Measurements from ENCODE around the gene GAREM2.

GAREM2 gene

DNA sequence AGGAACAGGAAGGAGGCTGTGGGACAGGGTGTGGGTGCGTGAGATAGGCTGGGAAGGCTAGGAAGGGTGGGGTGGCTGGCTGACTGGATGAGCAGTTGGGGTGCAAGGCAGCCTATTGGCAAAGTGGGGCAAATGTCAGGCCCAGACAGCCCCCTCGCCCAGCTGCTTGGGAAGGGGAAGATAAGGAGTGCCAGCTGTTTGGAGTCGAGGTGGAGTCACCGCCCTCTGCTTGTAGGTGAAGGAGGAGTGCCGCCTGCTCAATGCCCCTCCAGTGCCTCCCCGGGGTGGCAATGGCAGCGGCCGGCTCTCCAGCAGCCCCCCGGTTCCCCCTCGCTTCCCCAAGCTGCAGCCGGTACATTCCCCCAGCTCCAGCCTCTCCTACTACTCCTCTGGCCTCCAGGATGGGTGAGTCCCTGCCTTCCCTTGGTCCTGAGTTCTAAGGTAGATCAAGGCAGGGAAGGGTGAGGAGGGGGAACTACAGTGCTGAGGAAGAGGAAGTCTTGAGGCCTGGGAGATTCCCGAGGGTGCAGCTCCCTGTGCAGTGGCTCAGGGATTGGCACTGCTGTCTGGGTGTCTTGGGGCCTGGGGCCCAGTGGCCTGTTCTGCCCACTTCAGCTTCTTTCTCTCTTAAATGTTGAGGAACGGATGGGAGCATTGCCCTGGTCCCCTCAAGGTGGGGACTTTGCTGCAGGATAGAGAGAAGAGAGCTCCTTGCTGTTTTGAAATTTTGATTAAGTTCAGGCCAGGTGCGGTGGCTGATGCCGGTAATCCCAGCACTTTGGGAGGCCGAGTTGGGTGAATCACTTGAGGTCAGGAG lies 13.3 kb downstream of the GAREM2 start:
- in situ Hi-C loops (cut with MboI; ENCODE audit: low sequenced_read_pairs), result no loop called here

DNA sequence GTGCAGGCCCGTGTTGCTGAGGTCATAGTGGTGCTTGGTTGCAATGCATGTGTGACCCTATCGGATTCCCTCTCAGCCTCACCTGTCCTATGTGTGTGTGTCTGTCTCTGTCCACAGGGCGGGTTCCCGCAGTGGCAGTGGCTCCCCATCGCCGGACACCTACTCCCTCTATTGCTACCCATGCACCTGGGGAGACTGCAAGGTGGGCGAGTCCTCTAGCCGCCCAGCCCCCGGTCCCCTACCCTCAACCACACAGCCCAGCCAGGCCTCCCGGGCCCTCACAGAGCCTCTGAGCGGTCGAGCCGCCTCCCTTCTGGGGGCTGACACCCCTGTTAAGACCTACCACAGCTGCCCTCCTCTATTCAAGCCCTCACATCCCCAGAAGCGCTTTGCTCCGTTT lies 14.2 kb downstream of the GAREM2 start:
- in situ Hi-C loops (cut with MboI; ENCODE audit: low sequenced_read_pairs), result no loop called here

DNA sequence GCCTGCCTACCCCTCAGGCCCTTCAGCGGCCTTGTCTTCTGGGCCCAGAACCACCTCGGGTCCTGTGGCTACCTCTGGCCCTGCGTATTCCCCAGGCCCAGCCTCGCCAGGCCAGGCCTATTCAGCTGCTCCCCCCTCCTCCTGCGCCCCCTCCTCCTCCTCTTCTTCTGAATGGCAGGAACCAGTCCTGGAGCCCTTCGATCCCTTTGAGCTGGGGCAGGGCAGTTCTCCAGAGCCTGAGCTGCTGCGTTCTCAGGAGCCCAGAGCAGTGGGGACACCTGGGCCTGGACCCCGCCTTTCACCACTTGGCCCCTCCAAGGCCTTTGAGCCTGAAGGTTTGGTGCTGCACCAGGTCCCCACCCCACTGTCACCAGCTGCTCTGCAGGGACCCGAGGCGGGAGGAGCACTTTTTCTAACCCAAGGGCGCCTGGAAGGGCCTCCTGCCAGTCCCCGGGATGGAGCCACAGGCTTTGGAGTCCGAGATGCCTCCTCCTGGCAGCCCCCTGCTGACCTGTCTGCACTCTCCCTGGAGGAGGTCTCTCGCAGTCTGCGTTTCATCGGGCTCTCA lies 14.7 kb downstream of the GAREM2 start:
- in situ Hi-C loops (cut with MboI; ENCODE audit: low sequenced_read_pairs), result no loop called here

GRCh38 chr2:26189123-26189522 lies 16.2 kb downstream of the GAREM2 start:
- in situ Hi-C loops (cut with MboI; ENCODE audit: low sequenced_read_pairs), result no loop called here

DNA sequence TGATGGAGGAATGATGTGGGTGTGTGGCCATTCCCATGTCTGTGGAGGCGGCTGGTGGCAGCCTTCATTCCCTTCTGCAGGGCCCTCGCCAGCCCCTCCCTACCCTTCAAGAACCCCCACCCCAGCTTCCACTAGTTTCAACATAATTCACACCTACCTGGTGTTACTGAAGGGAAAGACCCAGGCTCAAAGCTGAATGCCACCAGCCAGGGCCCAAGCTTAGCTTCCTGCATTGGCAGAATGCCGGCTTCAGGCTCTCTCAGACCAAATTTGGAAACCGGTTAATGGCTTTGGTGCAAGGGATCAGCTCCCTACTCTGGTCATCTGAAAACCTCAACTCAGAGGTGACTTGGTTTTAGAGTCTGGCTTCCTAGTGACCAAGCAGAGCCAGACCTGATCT lies 16.9 kb downstream of the GAREM2 start:
- in situ Hi-C loops (cut with MboI; ENCODE audit: low sequenced_read_pairs), result no loop called here

DNA sequence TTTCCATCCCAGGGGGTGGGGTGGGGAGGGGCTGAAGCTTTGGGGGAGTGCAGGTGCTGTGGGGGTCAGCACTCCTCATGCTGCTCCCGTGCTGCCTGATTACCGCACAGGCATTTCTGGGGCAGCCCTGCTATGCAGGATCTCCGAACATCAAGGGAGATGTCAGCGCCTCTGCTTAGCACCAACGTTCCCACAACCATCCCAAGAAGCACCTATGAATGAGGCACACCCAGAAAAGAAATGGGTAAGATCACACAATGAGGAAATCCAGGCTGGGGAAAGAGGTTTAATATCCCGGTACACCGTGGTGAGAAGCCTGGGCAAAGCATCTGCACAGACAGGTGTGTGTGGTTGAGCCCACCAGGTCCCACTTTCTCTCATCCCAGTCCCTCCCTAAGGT lies 17.5 kb downstream of the GAREM2 start:
- in situ Hi-C loops (cut with MboI; ENCODE audit: low sequenced_read_pairs), result no loop called here

DNA sequence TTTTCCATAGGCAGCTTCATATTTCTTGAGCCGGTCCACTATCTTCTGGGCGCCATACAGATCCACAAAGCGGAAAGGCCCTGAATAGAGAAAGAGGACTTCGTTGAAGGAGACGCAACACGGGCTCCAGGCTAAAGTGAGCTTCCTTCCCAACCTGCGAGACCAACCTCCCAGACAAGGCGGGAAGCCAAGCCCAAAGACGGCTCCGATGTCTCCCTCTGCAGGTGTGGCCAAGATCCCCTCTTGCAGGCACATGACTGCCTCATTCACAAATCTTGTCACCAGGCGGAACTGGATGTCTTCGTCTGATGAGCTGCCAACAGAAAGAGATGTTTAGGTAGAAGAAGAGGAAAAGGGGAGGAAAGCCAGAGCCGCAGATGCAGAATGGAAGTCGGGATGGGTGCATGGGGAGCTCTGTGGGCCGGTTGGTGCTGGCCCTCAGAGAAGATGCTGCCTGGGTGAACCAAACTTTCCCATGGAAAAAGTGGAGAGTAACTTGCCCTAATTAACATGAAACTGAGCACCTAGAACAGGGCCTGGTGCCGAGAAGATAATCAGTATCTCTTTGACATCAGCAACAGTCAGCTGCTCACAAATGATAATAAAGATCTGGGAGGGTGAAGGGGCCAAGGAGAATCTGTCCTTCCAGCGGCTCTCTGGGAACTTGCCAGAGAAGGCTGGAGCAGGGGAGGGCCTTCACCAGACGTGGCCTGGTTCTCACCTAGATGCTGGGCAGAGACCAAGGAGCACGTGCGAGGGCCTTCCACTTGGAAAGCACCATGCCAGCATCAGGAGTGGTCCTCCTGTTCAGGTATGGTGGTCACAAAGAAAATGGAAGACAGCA lies 18.6 kb downstream of the GAREM2 start:
- in situ Hi-C loops (cut with MboI; ENCODE audit: low sequenced_read_pairs), result no loop called here

- in situ Hi-C loops (cut with MboI; ENCODE audit: low sequenced_read_pairs), result no loop called here
These were observed 20.8 kb downstream of the GAREM2 start for GRCh38 chr2:26193578-26194231.

- in situ Hi-C loops (cut with MboI; ENCODE audit: low sequenced_read_pairs), result no loop called here
These were observed 22.4 kb downstream of the GAREM2 start for GRCh38 chr2:26195040-26195984.

GRCh38 chr2:26196683-26197418 lies 24.0 kb downstream of the GAREM2 start:
- in situ Hi-C loops (cut with MboI; ENCODE audit: low sequenced_read_pairs), result no loop called here

DNA sequence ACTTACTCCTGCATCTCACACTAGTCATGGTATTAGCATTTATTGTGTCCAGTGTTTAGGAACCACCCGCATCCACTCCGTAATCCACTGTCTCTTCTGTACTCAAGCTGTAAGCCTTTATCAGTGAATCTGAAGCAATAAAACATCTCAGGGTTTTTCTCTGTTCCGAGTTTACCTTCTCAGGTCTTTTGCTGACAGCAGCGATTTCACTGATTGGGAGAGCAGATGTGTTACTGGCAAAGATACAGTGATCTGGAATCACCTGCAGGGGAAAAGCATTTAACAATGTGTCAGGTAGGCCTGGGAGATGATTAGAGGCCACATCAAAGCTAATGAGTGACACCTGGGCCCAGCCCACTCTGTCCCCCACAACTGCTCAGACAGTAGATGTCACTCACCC lies 24.6 kb downstream of the GAREM2 start:
- in situ Hi-C loops (cut with MboI; ENCODE audit: low sequenced_read_pairs), result no loop called here

DNA sequence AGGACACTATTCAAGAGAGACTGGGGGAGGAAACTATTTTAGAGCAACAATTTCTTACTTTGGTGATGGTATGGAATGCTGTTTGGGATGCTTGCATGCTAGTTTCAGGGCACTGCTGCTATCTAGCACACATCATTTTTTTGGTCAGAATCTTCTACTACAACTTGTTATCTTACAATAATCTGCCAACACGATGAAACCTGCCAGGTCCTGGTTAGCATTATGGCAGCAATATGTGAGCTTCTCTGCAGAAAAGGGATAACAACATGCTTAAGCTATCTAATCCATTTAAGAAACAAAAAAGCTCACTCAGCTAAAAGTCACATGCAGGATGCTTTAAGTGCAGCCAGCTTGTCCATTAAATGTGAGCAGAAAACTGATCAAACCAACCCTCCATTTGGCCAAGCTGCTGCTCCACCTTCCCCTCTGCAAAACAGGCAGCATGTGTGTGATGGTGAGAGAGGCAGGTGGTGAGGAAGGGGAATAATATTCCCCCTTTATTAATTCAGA lies 30.1 kb downstream of the GAREM2 start:
- in situ Hi-C loops (cut with MboI; ENCODE audit: low sequenced_read_pairs), result no loop called here

GRCh38 chr2:26203906-26204305 lies 31.0 kb downstream of the GAREM2 start:
- in situ Hi-C loops (cut with MboI; ENCODE audit: low sequenced_read_pairs), result no loop called here

GRCh38 chr2:26212011-26212410 lies 39.1 kb downstream of the GAREM2 start:
- in situ Hi-C loops (cut with MboI; ENCODE audit: low sequenced_read_pairs), result no loop called here

DNA sequence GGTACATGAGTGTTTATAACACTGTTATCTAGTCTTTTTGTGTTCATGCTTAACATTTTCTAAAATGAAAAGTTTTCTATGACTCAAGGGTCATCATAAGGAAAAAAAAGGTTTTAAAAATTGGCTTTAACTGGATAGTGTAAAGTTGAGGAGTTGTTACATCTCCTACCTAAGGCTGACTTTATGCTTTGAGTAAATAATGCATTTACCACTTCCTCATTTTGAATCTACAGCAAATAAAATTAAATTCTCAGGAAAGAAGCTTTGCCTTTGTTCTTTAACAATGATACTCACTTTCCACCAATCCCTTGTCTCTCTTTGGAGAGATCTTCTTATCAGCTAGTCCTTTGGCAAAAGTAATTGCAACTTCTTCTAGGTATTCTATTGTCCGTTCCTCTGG lies 41.9 kb downstream of the GAREM2 start:
- in situ Hi-C loops (cut with MboI; ENCODE audit: low sequenced_read_pairs), result no loop called here

DNA sequence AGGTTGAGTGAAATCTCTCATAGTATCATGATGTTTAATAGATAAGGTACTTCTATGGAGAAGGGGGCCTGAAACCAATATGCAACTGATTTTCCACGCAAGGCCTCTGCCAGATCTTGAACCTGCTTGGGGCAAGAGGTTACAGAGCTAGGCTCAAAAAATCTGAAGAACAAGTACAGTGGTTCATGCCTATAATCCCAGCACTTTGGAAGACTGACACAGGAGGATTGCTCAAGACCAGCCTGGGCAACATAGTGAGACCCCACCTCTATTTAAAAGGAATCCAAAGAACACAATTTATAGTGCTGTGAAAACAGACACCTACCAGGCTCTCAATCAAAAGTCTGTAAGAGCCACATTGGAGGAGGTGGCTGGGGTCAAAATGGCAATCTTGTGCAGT lies 42.9 kb downstream of the GAREM2 start:
- in situ Hi-C loops (cut with MboI; ENCODE audit: low sequenced_read_pairs), result no loop called here

DNA sequence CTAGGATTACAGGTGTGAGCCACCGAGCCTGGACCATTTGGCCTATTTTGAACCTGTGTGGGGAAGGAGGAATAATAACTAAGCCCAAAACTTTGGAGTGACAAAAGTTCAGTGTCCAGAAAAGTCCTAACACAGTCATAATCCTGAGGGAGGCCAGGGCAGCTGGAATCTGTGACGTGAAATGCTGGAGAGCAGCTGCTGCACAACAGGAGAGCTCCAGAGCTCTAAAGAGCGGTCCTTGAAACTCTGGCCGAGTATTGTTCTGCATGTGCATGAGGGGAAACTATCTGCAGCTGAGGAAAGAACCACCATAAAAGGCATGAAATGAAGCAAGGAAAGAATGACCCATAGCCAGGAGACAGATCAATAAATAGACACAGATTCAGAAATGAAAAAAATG lies 43.7 kb downstream of the GAREM2 start:
- in situ Hi-C loops (cut with MboI; ENCODE audit: low sequenced_read_pairs), result no loop called here

GRCh38 chr2:26217720-26218119 lies 44.8 kb downstream of the GAREM2 start:
- in situ Hi-C loops (cut with MboI; ENCODE audit: low sequenced_read_pairs), result no loop called here

- in situ Hi-C loops (cut with MboI; ENCODE audit: low sequenced_read_pairs), result no loop called here
These were observed 50.1 kb downstream of the GAREM2 start for GRCh38 chr2:26223018-26223417.

Data from HL-60/S4 treated with phorbol 12-myristate 13-acetate at 8.2 ng/mL for 4 days and 3 days (cell line).